ENCODE results near the gene TPM4.
"Not testable (repeated sequence)": the region's sequence is repeated elsewhere in the genome, so short reads cannot be mapped to it uniquely, and the experiment has no call there.

DNA sequence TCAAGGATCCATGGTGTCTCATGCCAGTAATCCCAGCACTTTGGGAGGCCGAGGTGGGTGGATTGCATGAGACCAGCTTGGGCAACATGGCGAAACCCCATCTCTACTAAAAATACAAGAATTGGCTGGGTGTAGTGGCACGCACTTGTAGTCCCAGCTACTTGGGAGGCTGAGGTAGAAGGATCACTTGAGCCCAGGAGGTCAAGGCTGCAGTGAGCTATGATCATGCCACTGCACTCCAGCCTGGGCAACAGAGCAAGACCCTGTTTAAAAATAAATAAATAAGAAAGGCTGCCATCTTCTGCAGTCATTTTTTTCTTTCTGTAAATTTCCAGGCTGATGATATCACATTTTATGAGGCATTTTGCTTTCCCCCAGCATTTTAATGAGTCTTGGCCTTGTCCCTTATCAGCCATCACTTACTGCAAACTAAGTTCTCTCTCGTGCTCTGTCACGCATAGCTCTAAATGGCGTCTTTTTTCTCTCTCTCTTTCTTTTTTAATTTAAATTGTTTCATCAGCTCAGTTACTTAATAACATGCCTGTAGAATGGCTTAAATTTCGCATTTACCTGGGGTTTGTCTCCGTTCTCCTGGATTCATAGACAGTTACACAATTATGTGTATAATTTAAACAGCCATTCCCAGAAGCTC, 23.1 kb downstream of the TPM4 start:
- TF ChIP-seq, protein P1, sequence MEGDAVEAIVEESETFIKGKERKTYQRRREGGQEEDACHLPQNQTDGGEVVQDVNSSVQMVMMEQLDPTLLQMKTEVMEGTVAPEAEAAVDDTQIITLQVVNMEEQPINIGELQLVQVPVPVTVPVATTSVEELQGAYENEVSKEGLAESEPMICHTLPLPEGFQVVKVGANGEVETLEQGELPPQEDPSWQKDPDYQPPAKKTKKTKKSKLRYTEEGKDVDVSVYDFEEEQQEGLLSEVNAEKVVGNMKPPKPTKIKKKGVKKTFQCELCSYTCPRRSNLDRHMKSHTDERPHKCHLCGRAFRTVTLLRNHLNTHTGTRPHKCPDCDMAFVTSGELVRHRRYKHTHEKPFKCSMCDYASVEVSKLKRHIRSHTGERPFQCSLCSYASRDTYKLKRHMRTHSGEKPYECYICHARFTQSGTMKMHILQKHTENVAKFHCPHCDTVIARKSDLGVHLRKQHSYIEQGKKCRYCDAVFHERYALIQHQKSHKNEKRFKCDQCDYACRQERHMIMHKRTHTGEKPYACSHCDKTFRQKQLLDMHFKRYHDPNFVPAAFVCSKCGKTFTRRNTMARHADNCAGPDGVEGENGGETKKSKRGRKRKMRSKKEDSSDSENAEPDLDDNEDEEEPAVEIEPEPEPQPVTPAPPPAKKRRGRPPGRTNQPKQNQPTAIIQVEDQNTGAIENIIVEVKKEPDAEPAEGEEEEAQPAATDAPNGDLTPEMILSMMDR (IDR thresholded peaks at IDR 0.05; ENCODE audit: poor library complexity, severe bottlenecking), result not testable (repeated sequence)
- not testable (repeated sequence) for TF ChIP-seq EP300 (conservative IDR thresholded peaks at IDR 0.05; ENCODE audit: poor library complexity, severe bottlenecking); EZH2 (IDR thresholded peaks at IDR 0.05; ENCODE audit: borderline replicate concordance, insufficient read depth, low read length, poor library complexity, severe bottlenecking); SMC3 (conservative IDR thresholded peaks at IDR 0.05; ENCODE audit: poor library complexity)
